GM19023 (cell line): ENCODE data around the gene BMP2.

Experiments
- ATAC-seq: cut with Tn5 transposase; IDR thresholded peaks from one replicate; pipeline ENCODE4 v1.9.1; 2021; ENCODE audit warnings: mild to moderate bottlenecking, moderate library complexity; ENCODE audit not compliant: unreplicated experiment

Gene BMP2

GRCh38 chr20:6828794-6829423, 61.4 kb downstream of the BMP2 start:
- ATAC-seq = peak; percentile 92

GRCh38 chr20:6829510-6830116, 62.1 kb downstream of the BMP2 start:
- no peak for ATAC-seq
